Measurements from ENCODE around the gene TBC1D17.
A peak's percentile ranks its signal among the peaks of the same experiment; 100 is the strongest.

TBC1D17 gene

DNA sequence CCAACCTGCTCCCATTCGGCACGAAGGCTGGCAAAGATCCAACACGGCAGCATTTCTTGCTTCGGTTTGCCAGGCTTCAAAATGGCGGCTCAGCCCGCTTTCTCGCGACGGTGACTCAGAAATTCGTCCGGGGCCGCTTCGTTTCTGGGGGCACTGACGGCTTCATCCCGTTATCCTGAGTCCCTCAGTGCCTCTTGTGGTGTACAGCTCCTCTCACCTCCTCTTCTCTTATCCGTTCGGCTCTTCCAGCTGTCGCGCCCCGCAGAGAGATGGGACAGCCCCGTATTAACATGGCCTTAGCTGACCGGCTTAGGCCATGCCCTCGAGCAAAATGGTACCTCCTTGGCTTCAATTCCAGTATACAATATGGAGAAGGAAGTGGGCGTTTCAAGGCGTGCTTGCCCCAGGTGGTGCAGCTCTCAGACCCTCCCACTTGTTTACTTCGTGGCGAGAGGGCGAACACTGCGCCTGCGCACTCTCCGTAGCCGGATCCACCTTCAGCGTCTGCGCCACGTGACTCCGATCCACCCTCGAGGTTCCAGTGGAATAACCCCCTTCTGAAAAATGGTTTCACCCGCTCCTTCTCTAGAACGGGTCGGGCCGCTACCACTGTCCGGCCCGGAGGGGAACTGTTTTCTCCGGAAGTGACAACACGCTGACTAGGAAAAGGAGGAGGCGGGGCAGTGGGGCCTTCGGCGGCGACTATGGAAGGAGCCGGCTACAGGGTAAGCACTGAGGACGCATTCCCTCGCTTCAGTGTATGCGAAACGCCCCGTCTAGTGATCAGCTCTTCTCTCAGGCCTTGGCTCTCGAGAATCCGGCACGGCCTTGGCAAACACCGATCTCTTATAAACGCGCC is at the start of gene TBC1D17, which contains the start of gene AKT1S1:
TBC1D17 (plus strand) TSS at position 683 of the 859 bp plus-strand sequence; CDS start at position 705, 22 bp downstream.
AKT1S1 (minus strand) TSS at position 336 of the 859 bp plus-strand sequence. CDS start 4,060 bp downstream, outside the sequence.
- DNase-seq = peak; percentile 95 to 100 (median 99)

DNA sequence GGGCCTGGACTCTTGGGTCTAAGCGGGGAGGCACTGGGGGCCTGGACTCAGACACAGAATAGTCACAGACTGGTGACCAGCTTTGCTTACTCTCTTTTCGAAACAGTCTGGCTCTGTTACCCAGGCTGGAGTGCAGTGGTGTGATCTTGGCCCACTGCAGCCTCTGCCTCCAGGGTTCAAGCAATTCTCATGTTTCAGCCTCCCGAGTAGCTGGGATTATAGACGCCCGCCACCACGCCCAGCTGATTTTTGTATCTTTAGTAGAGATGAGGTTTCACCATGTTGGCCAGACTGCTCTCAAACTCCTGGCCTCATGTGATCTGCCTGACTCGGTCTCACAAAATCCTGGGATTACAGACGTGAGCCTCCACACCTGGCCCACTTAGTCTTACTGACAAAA is 48.3 kb upstream of the TBC1D17 start:
- no peak for DNase-seq

DNA sequence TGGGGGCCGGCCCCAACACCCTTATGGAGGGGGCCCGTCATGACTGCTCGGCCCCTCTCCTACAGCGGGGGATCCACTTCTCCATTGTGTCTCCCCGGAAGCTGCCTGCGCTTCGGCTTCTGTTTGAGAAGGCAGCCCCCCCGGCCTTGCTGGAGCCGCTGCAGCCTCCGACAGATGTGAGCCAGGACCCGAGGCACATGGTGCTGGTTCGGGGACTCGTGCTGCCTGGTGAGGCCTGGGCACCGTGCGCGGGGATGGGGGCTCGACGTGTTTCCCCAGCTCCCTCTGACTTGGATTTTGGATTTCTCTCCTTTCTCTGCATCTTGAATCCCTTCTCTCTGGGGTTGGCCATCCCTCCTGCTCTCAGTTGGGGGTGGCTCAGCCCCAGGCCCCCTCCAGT is 47.8 kb upstream of the TBC1D17 start:
- DNase-seq = no peak

DNA sequence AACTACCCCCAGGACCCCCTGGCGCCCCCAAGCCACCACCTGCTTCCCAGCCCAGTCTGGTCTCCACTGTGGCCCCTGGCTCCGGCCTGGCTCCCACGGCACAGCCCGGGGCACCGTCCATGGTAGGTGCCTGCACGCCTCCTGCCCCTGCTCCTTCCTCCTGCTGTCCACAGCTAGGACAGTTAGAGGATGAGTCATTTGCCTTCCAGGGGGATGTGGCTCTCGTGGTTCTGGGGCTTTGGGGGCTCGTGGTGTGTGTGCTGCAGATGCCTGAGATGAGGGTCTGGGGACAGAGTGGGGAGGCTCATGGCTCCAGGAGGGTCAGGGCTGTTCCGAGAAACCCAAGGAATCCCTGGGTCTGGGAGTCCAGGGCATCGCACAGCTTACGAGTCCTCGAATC is 46.7 kb upstream of the TBC1D17 start:
- no peak for DNase-seq

DNA sequence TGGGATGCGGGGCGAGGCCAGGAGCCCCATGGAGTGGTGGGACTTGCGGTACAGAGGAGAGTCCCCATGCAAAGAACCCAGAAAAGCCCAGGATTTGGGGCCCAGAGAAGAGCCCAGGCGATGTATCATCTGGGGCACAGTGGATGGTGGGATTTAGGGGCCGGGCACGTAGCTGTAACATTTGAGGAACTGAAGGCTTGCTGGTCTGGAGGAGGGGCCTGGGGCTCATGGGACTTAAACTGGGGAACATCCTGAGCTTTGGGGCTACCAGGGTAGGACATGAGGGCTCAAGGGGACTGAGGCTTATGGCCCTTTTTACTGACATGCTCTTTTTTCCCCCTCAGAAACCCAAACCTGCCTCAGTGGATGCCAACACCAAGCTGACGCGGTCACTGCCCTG is 45.9 kb upstream of the TBC1D17 start:
- no peak for DNase-seq

DNA sequence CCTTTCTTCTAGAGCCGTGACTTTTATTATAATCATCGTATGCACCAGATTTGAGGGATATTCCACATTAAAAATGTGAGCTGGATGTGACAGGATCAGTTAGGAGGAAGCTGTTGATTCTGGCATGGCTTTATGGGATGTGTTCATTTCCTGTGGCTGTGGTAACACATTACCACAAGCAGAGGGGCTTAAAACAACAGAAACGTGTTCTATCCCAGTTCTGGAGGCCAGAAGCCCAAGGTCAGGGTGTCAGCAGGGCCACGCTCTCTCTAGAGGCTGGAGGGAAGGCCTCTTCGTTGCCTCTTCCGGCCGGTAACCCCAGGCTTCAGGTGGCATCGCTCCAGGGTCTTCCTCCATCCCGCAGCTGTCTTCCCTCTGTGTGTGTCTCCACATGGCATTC is 44.9 kb upstream of the TBC1D17 start:
- no peak for DNase-seq

DNA sequence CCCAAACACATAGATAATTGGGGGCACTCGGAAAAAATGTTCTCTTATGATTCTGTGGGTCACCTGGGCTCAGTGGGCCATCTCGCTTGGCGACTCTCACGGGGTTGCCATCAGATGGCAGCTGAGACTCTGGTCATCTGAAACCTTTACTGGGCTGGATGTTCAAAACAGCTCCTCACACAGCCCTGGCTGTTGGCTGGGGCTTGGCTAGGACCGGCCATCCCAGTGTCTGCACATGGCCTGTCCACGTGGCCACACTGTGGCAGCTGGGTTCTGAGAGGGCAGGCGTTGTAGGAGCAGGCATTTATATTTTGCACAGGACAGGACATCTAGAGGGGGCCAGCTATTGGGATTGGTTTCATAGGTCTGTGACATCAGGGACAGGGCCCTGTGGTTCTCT is 43.9 kb upstream of the TBC1D17 start:
- no peak for DNase-seq

DNA sequence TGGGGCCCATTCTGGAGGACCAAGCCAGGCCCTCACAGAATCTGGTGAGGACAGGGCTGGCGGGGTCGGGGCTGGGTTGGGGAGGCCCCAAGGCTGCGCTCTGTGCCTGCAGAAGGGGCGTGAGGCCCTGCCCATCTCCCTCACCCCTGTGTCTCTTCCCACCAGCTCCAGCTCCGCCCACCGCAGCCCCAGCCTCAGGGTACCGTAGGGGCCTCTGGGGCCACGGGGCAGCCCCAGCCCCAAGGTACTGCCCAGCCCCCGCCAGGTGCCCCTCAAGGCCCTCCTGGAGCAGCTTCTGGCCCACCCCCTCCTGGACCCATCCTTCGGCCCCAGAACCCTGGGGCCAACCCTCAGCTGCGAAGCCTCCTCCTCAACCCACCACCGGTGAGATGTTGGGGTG is 41.9 kb upstream of the TBC1D17 start:
- no peak for DNase-seq

DNA sequence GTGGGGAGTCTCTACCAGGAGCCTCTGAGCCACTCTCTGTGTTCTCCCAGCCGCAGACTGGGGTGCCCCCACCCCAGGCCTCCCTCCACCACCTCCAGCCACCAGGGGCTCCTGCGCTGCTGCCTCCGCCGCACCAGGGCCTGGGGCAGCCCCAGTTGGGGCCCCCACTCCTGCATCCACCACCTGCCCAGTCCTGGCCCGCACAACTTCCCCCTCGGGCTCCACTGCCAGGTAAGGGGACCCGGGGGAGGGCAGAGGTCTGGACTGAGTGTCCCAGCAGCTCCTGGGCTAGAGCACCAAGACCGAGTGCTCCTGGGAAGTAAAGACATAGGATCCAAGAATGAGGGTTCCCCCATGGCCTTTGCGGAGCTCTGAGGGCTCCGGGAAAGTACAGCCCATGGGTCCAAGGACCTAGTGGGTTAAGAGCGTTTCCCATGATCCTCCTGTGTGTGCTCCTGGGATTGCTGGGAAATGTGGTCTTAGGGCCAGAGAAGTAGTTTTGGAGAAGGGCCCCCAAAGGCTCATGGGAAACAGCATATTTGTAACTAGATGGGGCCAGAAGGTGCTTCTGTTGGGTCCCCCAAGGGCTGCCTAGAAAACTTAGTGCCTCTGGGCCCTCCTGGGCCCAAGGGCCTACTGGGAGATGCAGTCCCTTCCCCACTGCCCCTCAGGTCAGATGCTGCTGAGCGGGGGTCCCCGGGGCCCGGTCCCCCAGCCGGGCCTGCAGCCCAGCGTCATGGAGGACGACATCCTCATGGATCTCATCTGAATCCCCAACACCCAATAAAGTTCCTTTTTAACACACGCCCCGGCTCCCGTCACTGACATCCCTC is 41.1 kb upstream of the TBC1D17 start:
- no peak for DNase-seq

DNA sequence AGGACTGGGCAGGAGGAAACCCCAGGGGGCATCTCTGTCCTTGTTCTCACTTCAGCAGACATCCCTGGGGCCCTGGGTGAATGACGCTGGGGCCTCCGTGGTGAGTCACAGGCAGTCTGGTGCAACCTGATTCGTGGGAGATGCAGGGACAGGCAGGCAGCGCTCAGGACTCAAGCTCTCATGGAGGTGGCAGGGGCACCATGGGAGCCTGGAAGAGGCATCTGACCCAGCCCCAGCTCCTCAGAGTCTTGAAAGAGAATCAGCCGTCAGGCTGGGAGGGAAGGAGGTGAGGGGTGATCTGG is 40.5 kb upstream of the TBC1D17 start:
- no peak for DNase-seq

DNA sequence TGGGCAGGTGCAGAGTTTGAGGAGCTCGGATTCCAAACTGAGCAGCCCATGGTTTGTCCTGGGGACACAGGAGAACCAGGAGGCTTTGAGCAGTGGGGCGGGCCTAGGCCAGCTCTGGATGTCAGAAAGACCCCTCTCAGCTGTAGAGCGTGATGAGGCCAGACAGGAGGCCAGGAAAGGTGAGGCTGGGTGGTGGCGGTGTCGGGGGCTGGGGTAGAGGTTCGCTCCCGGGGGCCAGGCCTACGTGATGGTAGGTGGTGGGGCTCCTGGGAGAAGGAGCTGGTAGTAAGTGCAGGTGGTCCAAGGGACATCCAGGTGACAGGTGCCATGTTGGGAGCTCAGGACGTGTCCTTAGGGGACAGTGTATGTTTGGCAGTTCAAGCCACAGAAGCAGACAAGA is 40.1 kb upstream of the TBC1D17 start:
- DNase-seq = no peak

DNA sequence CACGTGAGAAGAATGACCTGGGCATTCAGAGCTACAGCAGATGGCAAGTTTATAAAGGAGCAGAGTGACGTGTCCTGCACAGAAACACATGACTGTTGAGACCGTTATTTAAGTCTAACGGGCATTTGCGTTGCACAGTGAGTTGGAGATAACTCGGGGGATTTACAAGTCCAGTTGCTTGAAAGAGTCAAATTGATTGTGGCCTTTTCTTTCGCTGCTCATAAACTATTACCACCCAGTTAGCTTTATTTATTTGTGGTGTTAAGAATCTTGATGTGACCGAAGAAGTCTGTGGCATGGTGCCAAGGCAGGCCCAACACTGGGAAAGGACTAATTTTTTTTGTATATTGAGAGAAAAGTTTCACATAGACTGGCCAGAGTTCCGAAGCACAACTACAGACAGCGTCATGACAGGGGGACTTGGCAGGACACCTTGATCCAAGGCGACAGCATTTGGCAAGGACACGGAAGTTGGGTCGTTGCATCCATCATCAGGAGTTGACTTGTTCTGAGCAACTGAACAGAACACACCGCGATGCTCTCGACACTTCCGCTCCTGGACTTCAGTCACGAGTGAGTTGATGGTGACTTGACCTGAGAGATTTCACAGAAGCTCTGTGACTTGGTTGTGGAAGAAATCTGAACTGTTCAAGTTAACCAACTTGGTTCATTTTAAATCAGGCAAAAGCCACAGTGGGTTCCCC is 38.5 kb upstream of the TBC1D17 start:
- peak in 1 of 51 donors; percentile 17 for DNase-seq

DNA sequence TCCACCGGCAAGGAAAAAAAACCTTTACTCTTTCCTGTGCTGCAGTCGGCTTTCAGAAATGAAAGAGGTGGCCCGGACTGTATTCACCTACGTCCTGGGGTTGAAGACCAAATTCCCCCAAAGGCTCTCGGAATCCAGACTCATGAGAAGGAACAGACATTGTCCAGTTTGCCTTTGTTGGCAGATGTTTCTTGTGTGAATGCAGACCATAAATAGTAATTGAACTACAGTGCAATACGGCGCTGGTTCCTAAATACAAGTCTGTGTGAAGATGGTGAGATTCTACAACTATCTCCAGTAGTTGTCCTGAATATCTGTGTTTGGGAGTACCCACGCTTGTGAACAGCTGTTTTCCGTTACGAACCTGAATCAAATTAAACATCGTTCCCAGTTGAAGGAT is 37.8 kb upstream of the TBC1D17 start:
- DNase-seq = no peak

DNA sequence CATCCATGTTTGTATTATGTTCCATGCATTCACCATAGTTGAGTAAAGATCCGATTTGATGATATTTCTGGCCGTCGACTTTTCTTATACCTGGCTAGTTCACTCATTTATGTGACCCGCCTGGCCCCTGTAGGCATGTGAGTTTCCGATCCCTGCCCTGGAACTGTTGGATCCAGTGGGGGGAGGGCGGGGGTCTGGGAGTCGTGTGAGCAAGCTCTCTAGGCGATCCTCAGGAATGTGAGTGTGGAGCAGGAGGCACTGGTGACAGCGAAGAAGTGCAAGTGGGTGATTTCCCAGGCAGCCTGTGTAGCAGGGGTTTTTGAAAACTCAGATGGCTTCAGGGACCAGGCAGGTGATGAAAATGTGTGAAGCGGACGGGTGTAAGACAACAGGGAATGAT is 37.2 kb upstream of the TBC1D17 start:
- DNase-seq = no peak

DNA sequence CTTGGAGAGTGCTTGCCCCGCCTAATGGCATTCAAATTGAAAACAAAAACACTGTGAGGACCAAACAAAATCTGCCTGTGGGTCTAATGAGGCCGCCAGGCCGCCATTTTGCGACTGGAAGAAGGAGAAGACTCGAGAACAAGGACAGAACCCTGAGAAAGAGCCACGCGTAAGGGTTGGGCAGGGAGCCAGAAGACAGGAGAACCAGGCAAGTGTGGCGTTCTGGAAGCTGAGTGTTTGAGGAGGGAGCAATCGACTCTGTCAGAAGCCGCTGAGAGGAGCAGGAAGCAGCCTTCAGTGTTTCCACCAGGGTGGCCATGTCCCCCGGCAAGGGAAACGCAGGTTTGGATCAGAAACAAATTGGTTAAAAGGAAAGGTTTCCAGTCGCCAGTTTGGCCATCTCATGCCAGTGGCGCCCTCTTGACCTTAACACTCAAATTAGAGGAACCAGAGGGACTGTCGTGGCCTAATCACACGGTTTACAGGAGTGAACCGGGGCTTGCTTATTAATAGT is 36.7 kb upstream of the TBC1D17 start:
- no peak for DNase-seq

DNA sequence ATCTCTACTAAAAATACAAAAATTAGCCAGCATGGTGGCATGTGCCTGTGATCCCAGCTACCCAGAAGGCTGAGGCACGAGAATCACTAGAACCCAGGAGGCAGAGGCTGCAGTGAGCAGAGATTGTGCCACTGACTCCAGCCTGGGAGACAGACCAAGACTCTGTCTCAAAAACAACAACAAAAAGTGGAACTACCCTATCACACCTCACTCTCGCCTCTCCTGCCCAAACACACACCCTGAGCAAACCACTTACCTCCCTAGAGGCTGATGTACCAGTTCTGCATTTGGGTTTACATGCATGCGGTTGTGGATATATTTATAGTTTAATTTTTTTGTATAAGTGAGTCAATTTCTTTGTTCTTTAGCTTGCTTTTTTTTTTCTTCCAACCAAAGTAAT is 34.2 kb upstream of the TBC1D17 start:
- no peak for DNase-seq

DNA sequence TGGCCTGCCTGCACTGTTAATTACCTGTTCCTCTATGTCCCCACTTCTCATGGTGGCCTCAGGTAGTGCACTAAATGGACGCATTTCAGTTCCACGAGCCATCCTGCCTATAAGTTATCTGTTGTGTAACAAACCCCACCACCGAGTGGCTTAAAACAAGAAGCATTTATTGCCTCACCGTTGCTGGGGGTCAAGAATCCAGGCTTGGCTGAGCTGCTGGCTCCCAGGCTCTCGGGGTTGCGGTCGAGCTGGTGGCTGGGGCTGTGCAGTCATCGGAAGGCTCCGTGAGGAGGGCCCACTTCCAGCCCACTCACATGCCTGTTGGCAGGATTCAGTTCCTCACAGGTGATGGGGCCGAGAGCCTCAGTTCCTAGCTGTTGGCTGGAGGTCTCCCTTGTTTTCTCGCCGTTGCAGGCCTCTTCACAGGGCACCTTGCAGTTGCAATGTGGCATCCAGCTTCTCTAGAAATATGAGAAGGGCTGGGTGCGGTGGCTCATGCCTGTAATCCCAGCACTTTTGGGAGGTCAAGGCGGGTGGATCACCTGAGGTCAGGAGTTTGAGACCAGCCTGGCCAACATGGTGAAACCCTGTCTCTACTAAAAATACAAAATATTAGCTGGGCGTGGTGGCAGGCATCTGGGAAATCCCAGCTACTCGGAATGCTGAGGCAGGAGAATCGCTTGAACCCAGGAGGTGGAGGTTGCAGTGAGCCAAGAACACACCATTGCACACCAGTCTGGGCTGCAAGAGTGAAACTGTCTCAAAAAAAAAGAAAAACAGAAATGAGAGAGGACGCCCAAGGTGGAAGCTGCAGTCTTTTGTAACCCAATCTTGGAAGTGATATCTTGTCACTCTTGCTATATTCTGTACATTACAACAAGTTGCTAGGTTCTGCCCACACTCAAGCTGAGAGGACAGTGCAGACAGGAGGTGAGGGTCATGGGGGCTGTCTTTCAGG is 33.1 kb upstream of the TBC1D17 start:
- no peak for DNase-seq

DNA sequence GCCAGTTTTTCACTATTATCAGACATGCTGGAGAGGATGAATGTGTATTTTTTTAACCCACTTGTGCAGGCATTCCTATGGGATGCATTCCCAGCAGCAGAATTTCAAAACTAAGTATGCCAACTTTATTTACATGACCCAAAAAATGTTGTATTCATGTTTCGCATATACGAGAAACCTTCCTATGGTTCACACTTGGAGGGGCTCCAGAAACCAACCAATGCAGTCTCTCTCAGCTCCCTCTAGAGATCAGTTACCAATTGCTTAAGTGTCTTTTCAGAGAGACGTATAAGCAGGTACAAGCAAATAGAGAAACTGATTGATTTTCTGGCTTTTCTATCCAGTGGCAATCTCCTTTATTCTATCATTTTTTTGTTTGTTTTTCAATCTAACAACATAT is 32.1 kb upstream of the TBC1D17 start:
- no peak for DNase-seq

DNA sequence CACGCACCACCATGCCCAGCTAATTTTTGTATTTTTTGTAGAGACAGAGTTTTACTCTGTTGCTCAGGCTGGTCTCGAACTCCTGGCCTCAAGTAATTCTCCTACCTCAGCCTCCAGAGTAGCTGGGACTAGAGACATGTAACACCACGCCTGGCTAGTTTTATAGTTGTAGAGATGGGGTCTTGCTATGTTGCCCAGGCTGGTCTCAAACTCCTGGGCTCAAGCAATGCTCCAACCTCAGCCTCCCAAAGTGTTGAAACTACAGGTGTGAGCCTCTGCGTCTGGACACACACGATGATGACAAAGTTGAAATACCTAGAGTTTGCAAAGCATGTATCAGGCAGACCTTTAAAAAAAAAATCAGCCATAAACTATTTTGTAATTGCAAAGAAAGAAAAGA is 31.1 kb upstream of the TBC1D17 start:
- no peak for DNase-seq
